ENCODE measurements around the gene ARMH4. TPM values are rescaled to one million over a fixed set of nuclear protein-coding genes. Genes with fewer than 3 reads are reported as not detected.

ARMH4 gene
- polyA plus RNA-seq, 1 donor (not counting 4 experiments of a cell fraction or from before 2014, with no cell fraction given): 0.56 TPM

DNA sequence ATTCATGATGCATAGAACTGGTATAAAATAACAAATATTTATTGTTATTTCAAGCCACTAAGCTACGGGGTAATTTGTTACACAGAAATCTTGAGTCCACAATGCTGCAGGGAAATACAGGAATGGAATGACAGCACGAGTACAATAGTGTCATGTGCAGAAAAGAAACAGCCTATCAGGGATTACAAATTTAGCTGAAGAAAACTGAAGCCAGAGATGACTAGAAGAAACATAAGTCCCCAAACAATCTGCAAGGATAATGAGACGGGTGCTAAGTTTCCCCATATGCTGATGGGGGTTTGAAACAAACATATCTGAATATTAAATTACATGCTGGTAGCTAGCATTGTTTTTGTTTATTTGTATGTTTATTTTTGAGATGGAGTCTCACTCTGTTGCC lies 8.9 kb downstream of the ARMH4 start:
- Histone ChIP-seq H3K4me2 (ENCODE audit: control insufficient read depth, extremely low read depth, insufficient read depth, low read depth, low read length) (no peak overlapping the region), H3K9me1 (ENCODE audit: control insufficient read depth, extremely low read depth, insufficient read depth, low read length) (no peaks in the 10 kb centered on the region), H3K36me3 (ENCODE audit: control insufficient read depth in 2 of 2, extremely low read depth in 1 of 2, insufficient read depth in 2 of 2, low read length in 2 of 2) (no peaks in the 10 kb centered on the region), H3K4me3 (ENCODE audit: control insufficient read depth in 2 of 3, extremely low read depth in 1 of 3, insufficient read depth in 2 of 3, low read depth in 1 of 3, low read length in 3 of 3) (no peak overlapping the region), H3K27ac (ENCODE audit: control insufficient read depth, insufficient read depth, low read length) (no peak overlapping the region), H3K79me2 (ENCODE audit: control insufficient read depth, insufficient read depth, low read length) (no peaks in the 10 kb centered on the region), H3K9ac (ENCODE audit: control insufficient read depth, extremely low read depth, insufficient read depth, low read length) (no peak overlapping the region), H2AFZ (ENCODE audit: control insufficient read depth, low read length) (no peak overlapping the region), H3K4me1 (ENCODE audit: control insufficient read depth, extremely low read depth, insufficient read depth, low read length) (no peaks in the 10 kb centered on the region), H3K27me3 (ENCODE audit: control insufficient read depth, extremely low read depth, insufficient read depth, low read length) (peaks cover 5% of the 10 kb centered on the region), H3K9me3 (ENCODE audit: control insufficient read depth, low read depth, low read length) (no peaks in the 10 kb centered on the region), H4K20me1 (ENCODE audit: control insufficient read depth, extremely low read depth, insufficient read depth, low read length) (no peaks in the 10 kb centered on the region)
- TF ChIP-seq, protein P1, sequence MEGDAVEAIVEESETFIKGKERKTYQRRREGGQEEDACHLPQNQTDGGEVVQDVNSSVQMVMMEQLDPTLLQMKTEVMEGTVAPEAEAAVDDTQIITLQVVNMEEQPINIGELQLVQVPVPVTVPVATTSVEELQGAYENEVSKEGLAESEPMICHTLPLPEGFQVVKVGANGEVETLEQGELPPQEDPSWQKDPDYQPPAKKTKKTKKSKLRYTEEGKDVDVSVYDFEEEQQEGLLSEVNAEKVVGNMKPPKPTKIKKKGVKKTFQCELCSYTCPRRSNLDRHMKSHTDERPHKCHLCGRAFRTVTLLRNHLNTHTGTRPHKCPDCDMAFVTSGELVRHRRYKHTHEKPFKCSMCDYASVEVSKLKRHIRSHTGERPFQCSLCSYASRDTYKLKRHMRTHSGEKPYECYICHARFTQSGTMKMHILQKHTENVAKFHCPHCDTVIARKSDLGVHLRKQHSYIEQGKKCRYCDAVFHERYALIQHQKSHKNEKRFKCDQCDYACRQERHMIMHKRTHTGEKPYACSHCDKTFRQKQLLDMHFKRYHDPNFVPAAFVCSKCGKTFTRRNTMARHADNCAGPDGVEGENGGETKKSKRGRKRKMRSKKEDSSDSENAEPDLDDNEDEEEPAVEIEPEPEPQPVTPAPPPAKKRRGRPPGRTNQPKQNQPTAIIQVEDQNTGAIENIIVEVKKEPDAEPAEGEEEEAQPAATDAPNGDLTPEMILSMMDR (optimal IDR thresholded peaks at IDR 0.05 in 1 of 3, IDR thresholded peaks at IDR 0.05 in 1 of 3, conservative IDR thresholded peaks at IDR 0.05 in 1 of 3; ENCODE audit: extremely low read depth in 1 of 3, insufficient read depth in 2 of 3, low read length in 3 of 3): no peak
- TF ChIP-seq EZH2 (IDR thresholded peaks at IDR 0.05; ENCODE audit: low read length): no peak
- DNase-seq (ENCODE audit: low read depth, low spot score) (no peak), FAIRE-seq (no peak)
- dilution Hi-C loops (cut with MboI; ENCODE audit: extremely low pct_ligation_motif_present, low sequenced_read_pairs): no loop called here

DNA sequence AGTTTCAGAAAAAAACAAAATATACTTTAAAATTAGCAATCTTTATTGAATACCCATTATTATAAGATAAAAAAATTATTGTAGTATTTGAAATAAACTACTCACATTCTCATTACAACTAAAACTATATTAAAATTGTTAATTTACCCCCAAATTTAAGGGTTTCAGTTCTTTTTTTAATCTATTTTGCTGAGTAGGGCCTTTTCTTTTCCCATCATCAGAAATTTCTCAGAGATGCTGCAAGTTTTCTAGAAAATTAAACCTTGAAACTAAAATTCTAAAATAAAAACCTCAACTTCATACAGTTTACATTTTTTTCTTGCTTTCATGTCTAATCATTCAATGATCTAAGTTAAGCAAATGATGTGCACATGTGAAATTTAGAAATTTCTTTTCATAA lies 10.1 kb downstream of the ARMH4 start:
- Histone ChIP-seq H3K27ac (ENCODE audit: control insufficient read depth, insufficient read depth, low read length) (no peak overlapping the region), H3K4me3 (ENCODE audit: control insufficient read depth in 2 of 3, extremely low read depth in 1 of 3, insufficient read depth in 2 of 3, low read depth in 1 of 3, low read length in 3 of 3) (no peak overlapping the region), H3K4me2 (ENCODE audit: control insufficient read depth, extremely low read depth, insufficient read depth, low read depth, low read length) (no peak overlapping the region), H3K79me2 (ENCODE audit: control insufficient read depth, insufficient read depth, low read length) (no peaks in the 10 kb centered on the region), H3K4me1 (ENCODE audit: control insufficient read depth, extremely low read depth, insufficient read depth, low read length) (no peaks in the 10 kb centered on the region), H3K9ac (ENCODE audit: control insufficient read depth, extremely low read depth, insufficient read depth, low read length) (no peak overlapping the region), H4K20me1 (ENCODE audit: control insufficient read depth, extremely low read depth, insufficient read depth, low read length) (no peaks in the 10 kb centered on the region), H3K27me3 (ENCODE audit: control insufficient read depth, extremely low read depth, insufficient read depth, low read length) (no peaks in the 10 kb centered on the region), H3K36me3 (ENCODE audit: control insufficient read depth in 2 of 2, extremely low read depth in 1 of 2, insufficient read depth in 2 of 2, low read length in 2 of 2) (no peaks in the 10 kb centered on the region), H3K9me3 (ENCODE audit: control insufficient read depth, low read depth, low read length) (no peaks in the 10 kb centered on the region), H3K9me1 (ENCODE audit: control insufficient read depth, extremely low read depth, insufficient read depth, low read length) (no peaks in the 10 kb centered on the region), H2AFZ (ENCODE audit: control insufficient read depth, low read length) (no peak overlapping the region)
- TF ChIP-seq, protein P1 (optimal IDR thresholded peaks at IDR 0.05 in 1 of 3, IDR thresholded peaks at IDR 0.05 in 1 of 3, conservative IDR thresholded peaks at IDR 0.05 in 1 of 3; ENCODE audit: extremely low read depth in 1 of 3, insufficient read depth in 2 of 3, low read length in 3 of 3): no peak
- no peak for TF ChIP-seq EZH2 (IDR thresholded peaks at IDR 0.05; ENCODE audit: low read length)
- FAIRE-seq (no peak), DNase-seq (ENCODE audit: low read depth, low spot score) (no peak)
- dilution Hi-C loops (cut with MboI; ENCODE audit: extremely low pct_ligation_motif_present, low sequenced_read_pairs): no loop called here

All from keratinocyte (primary cell).